ENCODE data around the gene DOC2B.
"Not testable (repeated sequence)": the region's sequence is repeated elsewhere in the genome, so short reads cannot be mapped to it uniquely, and the experiment has no call there.

DOC2B gene

GRCh38 chr17:199806-200545 is 18.5 kb upstream of the DOC2B start:
- no peak for TF ChIP-seq CTCF (IDR thresholded peaks at IDR 0.05; ENCODE audit: extremely low read depth, missing control alignments)
- no peak for DNase-seq (ENCODE audit: low spot score)

GRCh38 chr17:199191-199604 is 17.7 kb upstream of the DOC2B start:
- no peak for TF ChIP-seq CTCF (IDR thresholded peaks at IDR 0.05; ENCODE audit: extremely low read depth, missing control alignments)
- DNase-seq (ENCODE audit: low spot score): no peak

- DNase-seq (ENCODE audit: low spot score): not testable (repeated sequence)
Measured at GRCh38 chr17:198225-198624, 16.8 kb upstream of the DOC2B start.

GRCh38 chr17:197352-197751 is 15.9 kb upstream of the DOC2B start:
- DNase-seq (ENCODE audit: low spot score): no peak
- TF ChIP-seq CTCF (IDR thresholded peaks at IDR 0.05; ENCODE audit: extremely low read depth, missing control alignments): no peak

GRCh38 chr17:194828-195602 is 13.6 kb upstream of the DOC2B start:
- no peak for TF ChIP-seq CTCF (IDR thresholded peaks at IDR 0.05; ENCODE audit: extremely low read depth, missing control alignments)
- DNase-seq (ENCODE audit: low spot score): no peak

GRCh38 chr17:193841-194806 is 12.7 kb upstream of the DOC2B start:
- TF ChIP-seq CTCF (IDR thresholded peaks at IDR 0.05; ENCODE audit: extremely low read depth, missing control alignments): no peak
- no peak for DNase-seq (ENCODE audit: low spot score)

GRCh38 chr17:193426-193810 is 12.0 kb upstream of the DOC2B start:
- no peak for TF ChIP-seq CTCF (IDR thresholded peaks at IDR 0.05; ENCODE audit: extremely low read depth, missing control alignments)
- DNase-seq (ENCODE audit: low spot score): no peak

Measured in GM20000 (cell line).